Lung (tissue), 12 donors: ENCODE measurements around the gene C18orf63. TPM values are rescaled to one million over a fixed set of nuclear protein-coding genes. Genes with fewer than 3 reads are reported as not detected.

Source experiments
- ATAC-seq: fragments of 200-7000 bp; cut with Tn5 transposase; one replicate; pipeline ENCODE4 v1.9.1; 2020; ENCODE audit warnings: moderate number of reproducible peaks; ENCODE audit not compliant: insufficient read depth, low FRiP score
- DNase-seq, 3 donors: peaks; one replicate each; pipeline ENCODE4 v3.0.0-alpha.2; 2013 to 2017
- H3K27ac ChIP-seq, 2 donors: one replicate each; pipeline ENCODE4 v1.5.1; 2013; ENCODE audit warnings: mild to moderate bottlenecking in 2 of 2, moderate library complexity in 2 of 2, control low read depth in 1 of 2, inconsistent platforms in 1 of 2, low read depth in 1 of 2, low read length in 1 of 2
- H3K27me3 ChIP-seq, 3 donors: one replicate each; pipeline ENCODE4 v1.5.1; 2013; ENCODE audit warnings: low read length in 2 of 3; ENCODE audit not compliant: control insufficient read depth in 3 of 3, insufficient read depth in 3 of 3
- H3K36me3 ChIP-seq, 4 donors: one replicate each; pipeline ENCODE4 v1.5.1; 2013; ENCODE audit warnings: low read length in 4 of 4, mild to moderate bottlenecking in 1 of 4, moderate library complexity in 1 of 4; ENCODE audit not compliant: control insufficient read depth in 4 of 4, insufficient read depth in 4 of 4
- H3K4me1 ChIP-seq, 5 donors: one replicate each; pipeline ENCODE4 v1.5.1; 2013; ENCODE audit warnings: low read length in 5 of 5, mild to moderate bottlenecking in 2 of 5, moderate library complexity in 1 of 5; ENCODE audit not compliant: control insufficient read depth in 5 of 5, insufficient read depth in 5 of 5
- H3K4me3 ChIP-seq: one replicate; pipeline ENCODE4 v1.5.1; 2013; ENCODE audit warnings: mild to moderate bottlenecking, control low read depth, moderate library complexity
- H3K9ac ChIP-seq, 2 donors: one replicate each; pipeline ENCODE4 v1.5.1; 2013; ENCODE audit warnings: low read length in 2 of 2, control low read depth in 1 of 2; ENCODE audit not compliant: insufficient read depth in 1 of 2
- H3K9me3 ChIP-seq, 4 donors: one replicate each; pipeline ENCODE4 v1.5.1; 2013; ENCODE audit warnings: low read length in 3 of 4, mild to moderate bottlenecking in 1 of 4, moderate library complexity in 1 of 4; ENCODE audit not compliant: control insufficient read depth in 4 of 4, insufficient read depth in 3 of 4
- CTCF ChIP-seq: IDR thresholded peaks from 2 replicates; pipeline ENCODE4 v1.5.1; 2012; ENCODE audit warnings: mild to moderate bottlenecking; ENCODE audit errors: control extremely low read depth, extremely low read depth
- WGBS, 2 donors: extraction: QIAGEN DNeasy Blood & Tissue Kit; methylation state at CpG; one replicate each; pipeline ENCODE4 v1.1.7; 2013; 5-methylcytosine and 5-hydroxymethylcytosine counted together
- polyA plus RNA-seq, 2 donors: library from polyadenylated mRNA; stranded (reverse); fragments of 200-250 nt; gene quantifications; one replicate each; pipeline ENCODE4 v1.2.1, GENCODE V29; 2013
- total RNA-seq, 2 donors: library from RNA; depleted of rRNA in 1 of 2; stranded (reverse); fragments of >200 nt in 1 of 2; gene quantifications; one replicate each; pipeline ENCODE4 v1.2.1, GENCODE V29; 2014 to 2021
- donor health status: control.
- donor health status: control.
- donor health status: Bipolar disorder and iron deficiency.
- donor health status: healthy.
- donor health status: DM: yes; HTN: yes; CAD: no.

The C18orf63 gene
- total and polyA plus RNA-seq, 4 donors, result 0.14 to 0.55 (median 0.38) TPM

DNA sequence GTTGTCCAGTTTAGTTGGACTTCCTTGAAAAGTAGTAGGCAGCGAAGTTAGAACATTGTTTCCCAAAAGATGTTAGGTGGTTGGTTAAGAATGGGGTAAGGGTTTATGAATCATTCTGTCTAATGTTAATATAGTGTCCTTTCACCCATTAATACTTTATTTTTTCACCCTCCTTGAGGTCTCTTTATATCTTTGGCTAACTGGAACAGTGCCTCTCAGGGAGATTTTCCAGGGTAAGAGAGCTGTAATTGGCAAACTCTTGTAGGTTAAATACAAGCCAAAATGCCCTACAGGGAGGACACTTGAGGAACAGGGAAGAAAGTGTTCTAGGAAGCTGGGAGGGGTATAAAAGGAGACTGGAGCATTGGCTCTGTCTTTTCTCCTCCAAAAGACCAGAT, 22.3 kb downstream of the C18orf63 start:
- no peak overlapping the region for H3K4me3 ChIP-seq
- H3K27me3 ChIP-seq, result no peaks in the 10 kb centered on the region
- 81 to 87% methylated on average over 1 of the region's 1 CpG for WGBS, 2 donors
- no peak overlapping the region for H3K27ac ChIP-seq
- TF ChIP-seq CTCF, result no peak
- ATAC-seq, result peak; percentile 53
- no peak for DNase-seq
- no peaks in the 10 kb centered on the region for H3K9me3 ChIP-seq
- peaks cover 0 to 2% (median 0%) of the 10 kb centered on the region in 5 donors for H3K4me1 ChIP-seq
- H3K9ac ChIP-seq, result no peak overlapping the region
- H3K36me3 ChIP-seq, result no peaks in the 10 kb centered on the region

DNA sequence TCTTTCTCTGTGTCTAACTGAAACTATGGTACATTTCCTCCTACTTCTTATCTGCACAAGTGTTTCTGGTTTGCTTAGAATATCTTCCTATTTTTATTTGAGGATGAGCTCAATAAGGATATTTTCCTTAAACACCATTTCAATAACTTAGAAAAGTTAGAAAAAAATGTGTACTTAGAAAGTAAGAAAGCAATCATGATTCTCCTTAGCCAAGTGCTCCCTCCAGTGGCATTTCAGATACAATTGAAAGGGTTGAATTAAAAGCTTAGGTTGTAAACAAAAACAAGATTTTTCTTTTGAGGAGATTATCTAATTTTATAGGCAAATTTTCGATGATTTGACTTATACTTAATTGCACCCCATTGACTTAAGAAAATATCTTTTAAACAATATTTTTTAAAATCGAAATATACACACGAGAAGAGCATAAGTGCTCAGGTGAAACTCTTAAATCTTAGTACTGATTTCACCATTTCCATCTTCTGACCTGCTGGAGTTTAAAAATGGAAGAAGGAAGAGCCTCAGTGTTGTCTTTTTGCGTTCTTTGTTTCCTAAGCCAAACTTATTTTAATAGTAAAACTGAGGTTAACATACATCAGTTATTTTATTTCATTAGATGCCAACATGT, 26.9 kb downstream of the C18orf63 start:
- TF ChIP-seq CTCF, result peak; percentile 25
- H3K9me3 ChIP-seq, result no peaks in the 10 kb centered on the region
- no peak overlapping the region for H3K4me3 ChIP-seq
- no peaks in the 10 kb centered on the region for H3K36me3 ChIP-seq
- no peak overlapping the region for H3K9ac ChIP-seq
- WGBS, 2 donors, result 17 to 25% methylated on average over 4 of the region's 4 CpGs
- DNase-seq (peak; percentile 22 to 90 (median 82)), ATAC-seq (no peak)
- H3K27ac ChIP-seq, result no peak overlapping the region
- no peaks in the 10 kb centered on the region for H3K27me3 ChIP-seq
- H3K4me1 ChIP-seq, result peaks cover 0 to 2% (median 0%) of the 10 kb centered on the region in 5 donors

DNA sequence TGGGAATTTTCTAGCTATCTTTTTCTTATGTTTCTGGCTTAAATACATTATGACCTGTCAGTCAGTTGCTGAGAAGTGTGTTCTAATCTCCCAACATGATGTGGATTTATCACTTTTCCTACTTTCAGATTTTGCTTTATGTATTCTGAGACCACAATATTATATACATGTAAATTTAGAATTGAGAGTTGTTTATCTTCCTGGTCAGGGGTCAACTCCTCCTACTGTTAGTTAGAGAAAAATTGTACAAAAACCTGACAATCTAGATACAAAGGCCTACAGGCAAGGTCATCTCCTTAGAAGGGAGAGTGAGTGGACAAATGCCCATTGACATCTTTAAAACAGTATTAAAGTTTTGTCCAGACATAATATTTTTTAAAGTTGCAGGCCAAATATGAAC, 30.6 kb downstream of the C18orf63 start:
- H3K27ac ChIP-seq, result no peak overlapping the region
- no peaks in the 10 kb centered on the region for H3K36me3 ChIP-seq
- TF ChIP-seq CTCF, result no peak
- H3K9me3 ChIP-seq, result no peaks in the 10 kb centered on the region
- no peak for ATAC-seq
- DNase-seq, result no peak
- H3K4me3 ChIP-seq, result no peak overlapping the region
- H3K4me1 ChIP-seq, result peaks cover 0 to 14% (median 0%) of the 10 kb centered on the region in 5 donors
- H3K27me3 ChIP-seq, result no peaks in the 10 kb centered on the region
- no peak overlapping the region for H3K9ac ChIP-seq

GRCh38 chr18:74348581-74348980, 32.9 kb downstream of the C18orf63 start:
- H3K9me3 ChIP-seq, result no peaks in the 10 kb centered on the region
- DNase-seq (peak in 2 of 3 donors; percentile 77), ATAC-seq (no peak)
- no peaks in the 10 kb centered on the region for H3K36me3 ChIP-seq
- TF ChIP-seq CTCF, result no peak
- no peak overlapping the region for H3K4me3 ChIP-seq
- H3K27me3 ChIP-seq, result no peaks in the 10 kb centered on the region
- H3K27ac ChIP-seq, result no peak overlapping the region
- 65 to 66% methylated on average over 2 of the region's 2 CpGs for WGBS, 2 donors
- peaks cover 0 to 18% (median 0%) of the 10 kb centered on the region in 5 donors for H3K4me1 ChIP-seq
- H3K9ac ChIP-seq, result no peak overlapping the region
